HEK293 (cell line): ENCODE measurements around the gene HK3.

Source experiments
- CTCF ChIA-PET: fragments of 350-600 bp; formaldehyde crosslinking; extraction: SDS; loops from one replicate; lab custom pipeline; 2021; ENCODE audit warnings: antibody characterized with exemption; lab: Yijun Ruan, JAX
- POLR2A ChIA-PET: fragments of 300-600 bp; formaldehyde crosslinking; extraction: SDS; loops from one replicate; lab custom pipeline; 2020; ENCODE audit warnings: antibody characterized with exemption, inconsistent platforms; lab: Yijun Ruan, JAX
- H3K27ac ChIP-seq: fragments of 200-500 bp; sonication (Bioruptor generic); 2 replicates; pipeline ENCODE4 v1.5.1; 2014; ENCODE audit warnings: low read depth, low read length, control low read depth, inconsistent platforms; ENCODE audit errors: extremely low read depth
- H3K36me3 ChIP-seq, 2 experiments: fragments of 200-500 bp in 1 of 2; sonication (Bioruptor generic) in 1 of 2; 1 replicate in 1 of 2; 2 replicates in 1 of 2; pipeline ENCODE4 v1.5.1; 2014 to 2017; ENCODE audit warnings: inconsistent platforms in 2 of 2, low read length in 2 of 2; ENCODE audit not compliant: control insufficient read depth in 2 of 2, insufficient read depth in 1 of 2
- H3K4me1 ChIP-seq: fragments of 200-500 bp; sonication (Bioruptor generic); 2 replicates; pipeline ENCODE4 v1.5.1; 2014; ENCODE audit warnings: mild to moderate bottlenecking, low read length, inconsistent platforms; ENCODE audit not compliant: control insufficient read depth, insufficient read depth
- H3K4me3 ChIP-seq: 2 replicates; pipeline ENCODE4 v1.5.1; 2011; ENCODE audit warnings: low read depth, mild to moderate bottlenecking, control low read depth, low read length, moderate library complexity
- H3K9me3 ChIP-seq: fragments of 200-500 bp; sonication (Bioruptor generic); 2 replicates; pipeline ENCODE4 v1.5.1; 2014; ENCODE audit warnings: low read depth, low read length, inconsistent platforms; ENCODE audit not compliant: control insufficient read depth, insufficient read depth
- BCL11B ChIP-seq: fragments of 450-650 bp; formaldehyde crosslinking; IDR thresholded peaks from 2 replicates; pipeline ENCODE4 v1.5.1; 2016; ENCODE audit warnings: low read depth, missing biosample characterization, missing genetic modification characterization
- FEZF1 ChIP-seq: fragments of 450-650 bp; formaldehyde crosslinking; IDR thresholded peaks from 2 replicates; pipeline ENCODE4 v1.5.1; 2016; ENCODE audit warnings: missing biosample characterization, missing genetic modification characterization
- GFI1B ChIP-seq: fragments of 450-650 bp; formaldehyde crosslinking; IDR thresholded peaks from 2 replicates; pipeline ENCODE4 v1.5.1; 2016; ENCODE audit warnings: missing biosample characterization, missing genetic modification characterization
- KLF9 ChIP-seq: fragments of 450-650 bp; formaldehyde crosslinking; IDR thresholded peaks from 2 replicates; pipeline ENCODE4 v1.5.1; 2016; ENCODE audit warnings: missing biosample characterization, missing genetic modification characterization, low read depth
- SCRT2 ChIP-seq: fragments of 450-650 bp; formaldehyde crosslinking; IDR thresholded peaks from 2 replicates; pipeline ENCODE4 v1.5.1; 2016; ENCODE audit warnings: missing biosample characterization, missing genetic modification characterization
- WT1 ChIP-seq: fragments of 450-650 bp; formaldehyde crosslinking; IDR thresholded peaks from 2 replicates; pipeline ENCODE4 v1.5.1; 2016; ENCODE audit warnings: missing biosample characterization, missing genetic modification characterization
- YY2 ChIP-seq: fragments of 450-650 bp; formaldehyde crosslinking; IDR thresholded peaks from 2 replicates; pipeline ENCODE4 v1.5.1; 2016; ENCODE audit warnings: missing biosample characterization, missing genetic modification characterization
- ZBTB48 ChIP-seq: fragments of 450-650 bp; formaldehyde crosslinking; IDR thresholded peaks from 2 replicates; pipeline ENCODE4 v1.5.1; 2016; ENCODE audit warnings: missing biosample characterization, missing genetic modification characterization
- ZIC2 ChIP-seq: fragments of 450-650 bp; formaldehyde crosslinking; IDR thresholded peaks from 2 replicates; pipeline ENCODE4 v1.5.1; 2016; ENCODE audit warnings: missing biosample characterization, missing genetic modification characterization
- ZNF157 ChIP-seq: fragments of 450-650 bp; formaldehyde crosslinking; IDR thresholded peaks from 2 replicates; pipeline ENCODE4 v1.5.1; 2016; ENCODE audit warnings: missing biosample characterization, missing genetic modification characterization
- ZNF174 ChIP-seq: fragments of 450-650 bp; formaldehyde crosslinking; IDR thresholded peaks from 2 replicates; pipeline ENCODE4 v1.5.0; 2017; ENCODE audit warnings: missing biosample characterization, mild to moderate bottlenecking, missing genetic modification characterization
- ZNF2 ChIP-seq: fragments of 450-650 bp; formaldehyde crosslinking; IDR thresholded peaks from 2 replicates; pipeline ENCODE4 v1.5.1; 2016; ENCODE audit warnings: missing biosample characterization, missing genetic modification characterization
- ZNF248 ChIP-seq: fragments of 450-650 bp; formaldehyde crosslinking; IDR thresholded peaks from 2 replicates; pipeline ENCODE4 v1.5.1; 2017; ENCODE audit warnings: missing biosample characterization, missing genetic modification characterization
- ZNF433 ChIP-seq: fragments of 450-650 bp; formaldehyde crosslinking; IDR thresholded peaks from 2 replicates; pipeline ENCODE4 v1.5.1; 2016; ENCODE audit warnings: missing biosample characterization, missing genetic modification characterization, low read depth
- ZNF510 ChIP-seq: fragments of 450-650 bp; formaldehyde crosslinking; IDR thresholded peaks from 2 replicates; pipeline ENCODE4 v1.5.1; 2018; ENCODE audit warnings: mild to moderate bottlenecking, missing genetic modification characterization, missing biosample characterization; ENCODE audit not compliant: insufficient replicate concordance
- ZNF530 ChIP-seq: fragments of 450-650 bp; formaldehyde crosslinking; IDR thresholded peaks from 2 replicates; pipeline ENCODE4 v1.5.1; 2016; ENCODE audit warnings: low read depth, missing biosample characterization, missing genetic modification characterization
- ZNF549 ChIP-seq: fragments of 450-650 bp; IDR thresholded peaks from 2 replicates; pipeline ENCODE4 v1.5.1; 2018; ENCODE audit warnings: missing biosample characterization, missing genetic modification characterization, mild to moderate bottlenecking, inconsistent platforms, moderate library complexity
- ZNF555 ChIP-seq: fragments of 450-650 bp; formaldehyde crosslinking; conservative IDR thresholded peaks from 2 replicates; pipeline ENCODE4 v1.5.1; 2017; ENCODE audit warnings: missing biosample characterization, mild to moderate bottlenecking, missing genetic modification characterization, inconsistent platforms
- ZNF571 ChIP-seq: fragments of 450-650 bp; formaldehyde crosslinking; IDR thresholded peaks from 2 replicates; pipeline ENCODE4 v1.5.0; 2017; ENCODE audit warnings: missing biosample characterization, missing genetic modification characterization
- ZNF610 ChIP-seq: fragments of 450-650 bp; formaldehyde crosslinking; IDR thresholded peaks from 2 replicates; pipeline ENCODE4 v1.5.1; 2016; ENCODE audit warnings: missing biosample characterization, missing genetic modification characterization, borderline replicate concordance
- ZNF629 ChIP-seq: fragments of 450-650 bp; formaldehyde crosslinking; IDR thresholded peaks from 2 replicates; pipeline ENCODE4 v1.5.1; 2017; ENCODE audit warnings: missing biosample characterization, missing genetic modification characterization
- ZNF660 ChIP-seq: fragments of 450-650 bp; IDR thresholded peaks from 2 replicates; pipeline ENCODE4 v1.5.1; 2018; ENCODE audit warnings: missing biosample characterization, mild to moderate bottlenecking, missing genetic modification characterization
- ZNF768 ChIP-seq: fragments of 450-650 bp; formaldehyde crosslinking; IDR thresholded peaks from 2 replicates; pipeline ENCODE4 v1.5.1; 2018; ENCODE audit warnings: missing biosample characterization, mild to moderate bottlenecking, missing genetic modification characterization
- TF ChIP-seq, protein P1 (sequence below): fragments of 450-650 bp; formaldehyde crosslinking; IDR thresholded peaks from 2 replicates; pipeline ENCODE4 v1.5.1; 2017; ENCODE audit warnings: missing biosample characterization, missing genetic modification characterization
- TF ChIP-seq, protein P2 (sequence below): fragments of 450-650 bp; formaldehyde crosslinking; IDR thresholded peaks from 2 replicates; pipeline ENCODE4 v1.5.1; 2017; ENCODE audit warnings: missing biosample characterization, missing genetic modification characterization
- TF ChIP-seq, protein P3 (sequence below): sonication (generic); formaldehyde crosslinking; IDR thresholded peaks from 2 replicates; pipeline ENCODE4 v1.8.1; 2022; ENCODE audit warnings: mild to moderate bottlenecking, moderate library complexity, missing genetic modification reagents
- TF ChIP-seq, protein P4 (sequence below): fragments of 450-650 bp; IDR thresholded peaks from 2 replicates; pipeline ENCODE4 v1.5.1; 2018; ENCODE audit warnings: missing biosample characterization, mild to moderate bottlenecking, missing genetic modification characterization

Gene HK3

DNA sequence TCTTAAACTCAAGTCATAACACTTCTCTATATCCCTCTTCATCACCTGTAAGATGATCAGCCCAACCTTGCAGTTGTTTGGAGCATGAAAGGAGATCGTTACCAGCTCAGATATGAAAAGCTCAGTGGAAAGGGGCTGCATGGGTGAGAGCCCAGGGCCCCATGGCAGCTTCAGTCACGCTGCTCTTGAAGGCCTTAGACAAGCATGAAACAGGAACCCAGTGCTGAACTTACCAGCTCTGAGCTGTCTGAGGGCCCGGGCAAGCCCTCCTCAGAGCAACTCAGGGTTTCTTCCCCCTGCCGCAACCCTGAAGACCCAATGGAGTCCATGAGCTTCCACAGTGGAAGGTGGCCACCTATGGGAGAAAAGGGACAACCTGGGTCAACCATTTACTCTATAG lies 3.3 kb downstream of the HK3 start:
- no peaks in the 10 kb centered on the region for H3K9me3 ChIP-seq
- POLR2A ChIA-PET = no interaction called here
- no peaks in the 10 kb centered on the region for H3K4me1 ChIP-seq
- no peak overlapping the region for H3K4me3 ChIP-seq
- peaks cover 0 to 2% of the 10 kb centered on the region in 2 experiments; a peak in 1 of 3 replicates for H3K36me3 ChIP-seq
- H3K27ac ChIP-seq = no peak overlapping the region
- CTCF ChIA-PET = interaction anchor here (0.6 to 4.7 kb wide), 3 partner anchors 9 to 947 kb away, joined by 3 to 26 read pairs (median 4); no protein-coding TSS in a partner anchor
- TF ChIP-seq, protein P1, sequence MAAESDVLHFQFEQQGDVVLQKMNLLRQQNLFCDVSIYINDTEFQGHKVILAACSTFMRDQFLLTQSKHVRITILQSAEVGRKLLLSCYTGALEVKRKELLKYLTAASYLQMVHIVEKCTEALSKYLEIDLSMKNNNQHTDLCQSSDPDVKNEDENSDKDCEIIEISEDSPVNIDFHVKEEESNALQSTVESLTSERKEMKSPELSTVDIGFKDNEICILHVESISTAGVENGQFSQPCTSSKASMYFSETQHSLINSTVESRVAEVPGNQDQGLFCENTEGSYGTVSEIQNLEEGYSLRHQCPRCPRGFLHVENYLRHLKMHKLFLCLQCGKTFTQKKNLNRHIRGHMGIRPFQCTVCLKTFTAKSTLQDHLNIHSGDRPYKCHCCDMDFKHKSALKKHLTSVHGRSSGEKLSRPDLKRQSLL (tag by site-specific recombination) = no peak
- TF ChIP-seq ZNF610 (tag by site-specific recombination) (no peak), FEZF1 (tag by site-specific recombination) (no peak), ZNF510 (tag by site-specific recombination) (no peak)

DNA sequence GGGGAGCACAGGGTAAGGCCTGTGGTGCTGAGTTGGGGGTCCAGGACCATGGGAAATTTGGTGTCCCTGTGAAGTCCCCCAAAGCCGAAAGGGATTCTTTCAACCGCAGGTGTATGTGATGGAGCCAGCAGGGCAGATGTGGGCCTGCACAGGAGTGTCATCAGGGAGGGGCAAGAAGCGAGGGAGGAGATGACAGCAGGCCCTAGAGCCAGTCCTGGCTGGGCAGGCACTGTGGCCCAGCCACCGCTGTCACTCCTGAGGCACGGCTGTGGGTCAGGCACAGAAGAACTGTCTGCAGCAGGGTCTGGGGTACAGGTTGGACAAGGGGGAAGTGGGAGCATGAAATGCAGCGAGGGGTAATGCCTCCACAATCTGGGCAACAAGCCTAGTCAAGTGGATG lies 4.8 kb downstream of the HK3 start:
- H3K4me3 ChIP-seq = no peak overlapping the region
- H3K36me3 ChIP-seq = no peaks in the 10 kb centered on the region
- CTCF ChIA-PET = no interaction called here
- TF ChIP-seq ZNF768 (no peak), BCL11B (tag by site-specific recombination) (no peak), ZNF549 (no peak), SCRT2 (tag by site-specific recombination) (no peak), ZNF248 (tag by site-specific recombination) (no peak), WT1 (tag by site-specific recombination) (no peak), ZNF157 (tag by site-specific recombination) (no peak), ZIC2 (no peak), KLF9 (no peak), ZBTB48 (tag by site-specific recombination) (no peak), ZNF2 (tag by site-specific recombination) (no peak)
- TF ChIP-seq, protein P2, sequence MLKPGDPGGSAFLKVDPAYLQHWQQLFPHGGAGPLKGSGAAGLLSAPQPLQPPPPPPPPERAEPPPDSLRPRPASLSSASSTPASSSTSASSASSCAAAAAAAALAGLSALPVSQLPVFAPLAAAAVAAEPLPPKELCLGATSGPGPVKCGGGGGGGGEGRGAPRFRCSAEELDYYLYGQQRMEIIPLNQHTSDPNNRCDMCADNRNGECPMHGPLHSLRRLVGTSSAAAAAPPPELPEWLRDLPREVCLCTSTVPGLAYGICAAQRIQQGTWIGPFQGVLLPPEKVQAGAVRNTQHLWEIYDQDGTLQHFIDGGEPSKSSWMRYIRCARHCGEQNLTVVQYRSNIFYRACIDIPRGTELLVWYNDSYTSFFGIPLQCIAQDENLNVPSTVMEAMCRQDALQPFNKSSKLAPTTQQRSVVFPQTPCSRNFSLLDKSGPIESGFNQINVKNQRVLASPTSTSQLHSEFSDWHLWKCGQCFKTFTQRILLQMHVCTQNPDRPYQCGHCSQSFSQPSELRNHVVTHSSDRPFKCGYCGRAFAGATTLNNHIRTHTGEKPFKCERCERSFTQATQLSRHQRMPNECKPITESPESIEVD (tag by site-specific recombination) = no peak
- TF ChIP-seq, protein P3, sequence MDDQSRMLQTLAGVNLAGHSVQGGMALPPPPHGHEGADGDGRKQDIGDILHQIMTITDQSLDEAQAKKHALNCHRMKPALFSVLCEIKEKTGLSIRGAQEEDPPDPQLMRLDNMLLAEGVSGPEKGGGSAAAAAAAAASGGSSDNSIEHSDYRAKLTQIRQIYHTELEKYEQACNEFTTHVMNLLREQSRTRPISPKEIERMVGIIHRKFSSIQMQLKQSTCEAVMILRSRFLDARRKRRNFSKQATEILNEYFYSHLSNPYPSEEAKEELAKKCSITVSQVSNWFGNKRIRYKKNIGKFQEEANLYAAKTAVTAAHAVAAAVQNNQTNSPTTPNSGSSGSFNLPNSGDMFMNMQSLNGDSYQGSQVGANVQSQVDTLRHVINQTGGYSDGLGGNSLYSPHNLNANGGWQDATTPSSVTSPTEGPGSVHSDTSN = no peak
- TF ChIP-seq, protein P4, sequence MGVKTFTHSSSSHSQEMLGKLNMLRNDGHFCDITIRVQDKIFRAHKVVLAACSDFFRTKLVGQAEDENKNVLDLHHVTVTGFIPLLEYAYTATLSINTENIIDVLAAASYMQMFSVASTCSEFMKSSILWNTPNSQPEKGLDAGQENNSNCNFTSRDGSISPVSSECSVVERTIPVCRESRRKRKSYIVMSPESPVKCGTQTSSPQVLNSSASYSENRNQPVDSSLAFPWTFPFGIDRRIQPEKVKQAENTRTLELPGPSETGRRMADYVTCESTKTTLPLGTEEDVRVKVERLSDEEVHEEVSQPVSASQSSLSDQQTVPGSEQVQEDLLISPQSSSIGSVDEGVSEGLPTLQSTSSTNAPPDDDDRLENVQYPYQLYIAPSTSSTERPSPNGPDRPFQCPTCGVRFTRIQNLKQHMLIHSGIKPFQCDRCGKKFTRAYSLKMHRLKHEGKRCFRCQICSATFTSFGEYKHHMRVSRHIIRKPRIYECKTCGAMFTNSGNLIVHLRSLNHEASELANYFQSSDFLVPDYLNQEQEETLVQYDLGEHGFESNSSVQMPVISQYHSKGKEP = no peak
- H3K9me3 ChIP-seq = no peaks in the 10 kb centered on the region
- H3K4me1 ChIP-seq = no peaks in the 10 kb centered on the region
- H3K27ac ChIP-seq = no peak overlapping the region
- POLR2A ChIA-PET = no interaction called here

DNA sequence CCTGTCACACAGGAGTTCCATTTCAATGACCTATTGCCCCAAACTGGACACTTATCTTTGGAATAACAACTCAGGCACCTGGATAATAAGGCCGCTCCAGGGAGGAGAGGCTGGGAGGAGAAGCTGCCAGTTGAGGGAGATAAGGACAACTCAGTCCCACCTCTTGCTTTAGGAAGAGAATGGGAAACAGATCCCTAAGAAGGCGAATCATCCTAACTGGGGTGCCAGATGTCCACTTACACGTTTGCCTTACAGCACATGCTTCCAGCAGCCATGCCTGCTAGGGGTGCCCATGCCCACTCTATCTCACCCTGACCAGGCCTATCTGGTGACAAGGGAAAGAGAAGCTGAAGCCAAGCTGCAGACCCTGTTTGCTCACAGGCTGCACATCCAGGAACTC lies 6.5 kb downstream of the HK3 start:
- H3K4me3 ChIP-seq = no peak overlapping the region
- H3K4me1 ChIP-seq = no peaks in the 10 kb centered on the region
- CTCF ChIA-PET = interaction anchor here (0.6 to 1.0 kb wide), 2 partner anchors 11 to 232 kb away, joined by 3 to 4 read pairs; no protein-coding TSS in a partner anchor
- POLR2A ChIA-PET = no interaction called here
- no peak overlapping the region for H3K27ac ChIP-seq
- no peaks in the 10 kb centered on the region for H3K9me3 ChIP-seq
- no peaks in the 10 kb centered on the region for H3K36me3 ChIP-seq
- TF ChIP-seq ZNF660 = no peak
- TF ChIP-seq ZNF510 (tag by site-specific recombination) = no peak
- no peak for TF ChIP-seq YY2 (tag by site-specific recombination)
- no peak for TF ChIP-seq ZNF530 (tag by site-specific recombination)
- TF ChIP-seq ZNF555 = no peak
- no peak for TF ChIP-seq ZNF629 (tag by site-specific recombination)
- no peak for TF ChIP-seq ZIC2
- no peak for TF ChIP-seq ZNF571
- no peak for TF ChIP-seq ZNF174 (tag by site-specific recombination)
- TF ChIP-seq ZNF433 (tag by site-specific recombination) = no peak
- TF ChIP-seq GFI1B = no peak
